HG02870 (cell line): Measurements from ENCODE around the gene TNIP1.

Source experiments
- ATAC-seq: cut with Tn5 transposase; IDR thresholded peaks from one replicate; pipeline ENCODE4 v1.9.1; 2021; ENCODE audit warnings: mild to moderate bottlenecking, moderate library complexity; ENCODE audit not compliant: unreplicated experiment

TNIP1 gene

DNA sequence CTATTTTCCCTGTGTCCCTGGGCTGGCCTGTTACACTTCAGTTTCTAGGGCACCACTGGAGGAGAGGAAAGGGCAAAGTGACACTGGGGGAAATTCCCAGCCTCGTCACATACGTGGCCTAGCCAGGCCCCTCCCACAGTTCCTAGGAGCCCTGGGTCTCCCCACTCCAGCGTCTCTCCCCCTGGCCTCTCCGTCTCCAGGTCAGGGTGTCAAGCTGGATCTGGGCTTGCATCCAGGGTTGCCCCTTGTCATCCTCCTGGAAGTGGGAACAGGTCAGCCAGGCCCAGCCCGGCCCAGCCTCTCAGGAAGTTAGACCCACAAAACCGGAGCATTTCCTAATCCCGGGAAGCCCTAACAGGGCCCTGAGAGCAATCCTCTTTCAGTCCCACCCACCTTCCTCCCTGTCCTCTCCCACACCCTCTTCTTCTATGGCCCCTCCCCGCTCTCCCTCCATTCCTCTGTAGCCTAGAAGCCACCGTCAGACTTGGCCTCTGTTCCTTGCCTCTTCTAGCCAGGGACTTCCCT, 4.7 kb upstream of the TNIP1 start:
- no peak for ATAC-seq

DNA sequence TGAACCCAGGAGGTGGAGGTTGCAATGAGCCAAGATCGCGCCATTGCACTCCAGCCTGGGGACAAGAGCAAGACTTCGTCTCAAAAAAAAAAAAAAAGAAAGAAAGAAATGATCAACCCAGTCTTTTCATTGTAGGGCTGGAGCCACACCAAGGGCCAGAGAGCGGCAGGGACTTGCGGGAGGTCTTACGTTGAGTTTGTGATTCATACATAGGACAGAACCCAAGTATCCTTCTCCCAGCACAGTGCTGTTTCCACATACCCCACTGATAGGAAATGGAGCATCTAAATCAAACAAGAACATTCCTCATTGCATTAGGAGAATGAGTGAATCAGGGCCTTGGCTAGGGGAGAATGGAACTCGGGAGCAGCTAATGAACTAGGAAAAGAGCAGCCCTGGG, 3.5 kb upstream of the TNIP1 start:
- ATAC-seq: no peak

- no peak for ATAC-seq
Observed at GRCh38 chr5:151083081-151083676, 2.3 kb upstream of the TNIP1 start.

- no peak for ATAC-seq
Observed at GRCh38 chr5:151082282-151082902, 1.6 kb upstream of the TNIP1 start.

DNA sequence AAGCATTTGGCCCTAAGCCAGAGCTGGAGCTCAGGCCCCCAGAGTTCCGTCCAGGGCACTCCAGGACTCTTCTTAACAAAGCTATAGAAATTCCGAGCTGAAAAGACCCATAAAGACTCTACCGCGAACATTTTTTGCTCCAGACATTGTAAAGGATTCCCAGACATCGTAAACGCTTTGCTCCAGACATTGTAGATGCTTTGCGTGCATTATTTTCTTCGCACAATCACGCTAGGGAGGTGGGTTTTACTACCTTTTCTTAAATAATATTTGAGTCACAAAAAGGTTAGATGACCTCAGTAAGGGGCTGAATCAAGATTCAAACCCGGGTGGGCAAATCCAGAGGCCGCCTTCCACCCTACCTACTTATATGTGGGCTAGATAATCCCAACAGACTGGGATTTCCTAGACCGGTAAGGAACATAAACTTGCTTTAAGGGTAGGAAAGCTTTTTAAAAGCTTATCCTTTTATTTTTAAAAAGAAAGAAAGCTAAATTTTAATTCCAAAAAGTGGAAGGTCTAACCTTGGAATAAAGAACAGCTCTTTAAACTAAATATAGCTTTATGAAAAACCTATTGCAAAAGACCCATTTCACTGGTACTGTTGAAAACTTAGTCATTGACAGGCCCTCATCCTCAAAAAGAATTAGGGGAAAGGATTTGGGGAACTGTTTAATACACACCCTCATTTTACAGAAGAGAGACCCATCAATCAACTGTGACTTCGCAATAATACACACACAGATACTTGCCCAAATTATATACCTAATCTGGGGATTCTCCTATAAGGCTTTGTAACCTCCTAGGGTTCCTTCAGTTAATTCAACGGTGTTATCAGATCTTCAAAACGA, 822 bp upstream of the TNIP1 start:
- no peak for ATAC-seq

- ATAC-seq: no peak
Observed at GRCh38 chr5:151079838-151080612, 809 bp downstream of the TNIP1 start.

DNA sequence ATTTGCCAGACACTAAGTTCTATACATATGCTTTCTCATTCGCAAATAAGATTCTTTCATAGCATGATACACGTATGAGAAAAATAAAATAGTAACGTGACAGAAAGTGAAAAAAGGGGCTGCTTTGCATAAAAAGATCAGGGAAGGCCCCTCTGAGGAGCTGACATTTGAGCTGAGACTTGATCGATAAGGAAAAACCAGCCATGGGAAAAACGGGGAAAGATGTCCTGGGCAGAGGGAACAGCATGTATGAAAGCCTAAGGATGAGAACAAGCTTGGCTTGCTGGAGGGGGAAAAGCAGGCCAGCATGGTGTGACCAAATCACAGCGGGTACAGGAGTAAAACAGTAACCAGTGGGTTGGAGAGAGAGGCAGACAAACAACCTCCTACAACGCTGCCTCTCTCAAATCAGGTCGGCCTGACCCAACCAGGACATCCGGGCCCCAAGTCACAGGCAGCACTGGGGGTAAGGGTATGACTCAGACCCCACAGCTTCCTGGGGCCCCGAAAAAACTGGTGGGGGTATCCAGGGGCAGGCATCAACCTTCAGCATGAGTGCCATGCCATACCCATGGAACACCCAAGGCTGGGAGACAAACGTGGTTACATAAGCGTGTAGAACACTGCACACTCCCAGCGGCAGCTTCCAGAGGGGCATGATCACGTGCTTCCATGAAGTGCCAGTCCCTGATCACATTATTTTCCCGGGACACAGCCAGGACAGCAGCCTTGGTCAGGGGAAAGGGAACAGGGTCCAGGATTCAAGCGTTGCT, 2.2 kb downstream of the TNIP1 start:
- peak; percentile 53 for ATAC-seq

DNA sequence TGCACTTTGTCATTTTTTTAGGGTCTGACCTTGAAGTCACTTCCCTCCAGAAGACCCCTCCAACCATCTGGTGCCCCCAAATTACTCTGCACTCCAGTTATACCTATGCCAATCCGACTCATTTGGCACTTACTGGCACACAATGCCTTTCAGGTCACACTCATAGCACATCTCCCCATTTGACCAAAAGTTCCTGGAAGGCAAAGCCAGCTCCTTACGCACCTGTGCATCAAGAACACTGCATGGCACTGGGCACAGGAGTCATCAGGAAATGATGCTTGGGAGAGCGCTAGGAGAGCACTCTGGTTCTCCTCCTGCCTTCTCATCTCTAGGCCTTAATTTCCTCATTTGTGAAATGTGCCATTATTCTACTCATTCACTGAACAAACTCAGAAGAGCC, 2.9 kb downstream of the TNIP1 start:
- no peak for ATAC-seq

GRCh38 chr5:151077419-151077818, 3.4 kb downstream of the TNIP1 start:
- ATAC-seq: no peak

DNA sequence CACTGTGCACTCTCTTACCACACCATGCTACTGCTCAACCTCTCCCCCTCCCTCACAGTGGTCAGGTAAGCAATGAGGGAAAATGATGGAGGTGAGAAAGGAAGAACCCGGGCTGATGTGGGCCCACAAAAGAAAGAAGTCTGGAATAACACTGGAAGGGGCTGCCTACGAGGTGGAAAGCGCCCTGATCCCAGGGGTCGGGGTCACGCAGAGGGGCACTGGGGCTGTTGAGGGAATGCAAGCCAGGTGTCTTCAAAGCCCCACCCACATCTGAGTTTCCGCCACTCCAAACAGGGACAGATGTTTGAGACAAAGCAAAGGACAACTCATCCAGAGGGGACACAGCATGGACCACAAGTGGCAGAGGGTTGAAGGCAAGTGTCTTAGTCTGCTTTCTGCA, 4.2 kb downstream of the TNIP1 start:
- no peak for ATAC-seq

DNA sequence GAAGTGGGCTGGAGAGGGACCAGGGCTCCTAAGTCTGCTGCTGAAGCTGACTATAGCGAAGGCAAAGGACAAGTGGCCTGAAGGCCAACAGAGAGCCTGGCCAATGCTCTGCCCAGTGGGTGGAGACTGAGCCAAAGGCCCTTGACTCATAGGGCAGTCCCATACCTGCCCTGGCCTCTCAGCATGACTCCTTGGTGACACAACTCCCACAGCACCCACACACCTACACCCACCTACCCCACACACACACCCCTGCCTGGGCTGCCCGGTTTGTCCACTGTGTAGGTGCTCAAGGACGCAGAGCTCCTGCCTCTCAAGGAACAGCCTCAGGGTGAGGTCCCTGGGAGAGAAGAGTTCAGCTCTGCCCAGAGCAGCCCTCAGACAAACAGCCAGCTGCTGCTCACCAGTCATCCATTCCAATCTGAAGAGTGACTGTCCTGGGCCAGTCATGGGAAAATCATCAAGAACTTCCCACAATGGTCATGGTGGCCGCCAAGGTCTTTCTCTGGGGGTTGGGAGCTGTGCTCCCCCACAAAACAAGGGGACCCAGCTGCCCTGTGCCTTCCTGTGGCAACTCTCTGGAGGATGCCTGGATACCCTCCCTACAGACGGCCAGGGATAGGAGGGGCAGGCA, 5.0 kb downstream of the TNIP1 start:
- no peak for ATAC-seq

DNA sequence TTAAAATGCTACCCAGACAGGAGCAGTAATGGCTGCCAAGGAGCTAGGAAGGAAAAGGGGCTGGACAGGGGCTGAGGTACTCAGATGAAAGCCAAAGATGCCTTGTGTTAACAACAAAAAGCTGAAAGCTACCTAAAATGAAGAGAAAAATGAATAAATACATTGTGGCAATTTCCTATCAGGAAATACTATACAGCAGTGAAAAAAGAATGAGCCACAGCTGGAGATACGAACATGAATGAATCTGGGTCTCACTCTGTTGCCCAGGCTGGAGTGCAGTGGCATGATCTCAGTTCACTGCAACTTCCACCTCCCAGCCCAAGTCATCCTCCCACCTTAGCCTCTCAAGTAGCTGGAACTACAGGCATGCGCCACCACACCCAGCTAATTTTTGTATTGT, 6.3 kb downstream of the TNIP1 start:
- no peak for ATAC-seq

DNA sequence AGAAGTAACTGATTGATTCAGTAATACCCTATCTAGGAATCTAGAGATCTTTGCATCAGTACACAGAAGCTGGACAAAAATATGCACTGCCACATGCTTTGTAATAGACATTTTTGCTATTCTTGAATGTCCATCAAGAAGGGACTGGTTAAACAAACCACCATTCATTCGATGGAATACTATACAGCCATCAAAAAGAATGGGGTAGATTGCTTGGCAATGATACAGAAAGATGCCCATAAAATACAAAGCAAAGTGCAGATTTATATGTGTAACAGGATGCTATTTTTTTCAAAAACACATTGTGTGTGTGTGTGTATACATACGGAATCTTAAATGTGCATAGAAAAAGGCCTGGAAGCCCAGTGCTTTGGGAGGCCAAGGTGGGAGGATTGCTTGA, 7.6 kb downstream of the TNIP1 start:
- no peak for ATAC-seq

DNA sequence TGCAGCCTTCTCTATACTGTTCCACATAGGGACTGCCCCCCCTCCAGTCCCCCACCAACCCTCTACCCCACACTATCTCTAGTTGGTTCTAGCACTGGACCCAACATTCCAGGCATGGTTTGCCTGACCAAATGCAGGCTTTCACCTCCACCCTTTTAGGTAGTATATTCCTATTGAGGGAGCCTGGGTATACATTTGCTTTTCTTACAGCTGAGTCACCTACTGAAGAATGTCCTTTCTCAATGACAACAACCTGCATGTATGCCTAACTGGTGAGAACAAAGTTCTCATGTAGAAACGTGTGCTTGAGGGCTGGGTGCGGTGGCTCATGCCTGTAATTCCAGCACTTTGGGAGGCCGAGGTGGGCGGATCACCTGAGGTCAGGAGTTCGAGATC, 8.2 kb downstream of the TNIP1 start:
- ATAC-seq: no peak

DNA sequence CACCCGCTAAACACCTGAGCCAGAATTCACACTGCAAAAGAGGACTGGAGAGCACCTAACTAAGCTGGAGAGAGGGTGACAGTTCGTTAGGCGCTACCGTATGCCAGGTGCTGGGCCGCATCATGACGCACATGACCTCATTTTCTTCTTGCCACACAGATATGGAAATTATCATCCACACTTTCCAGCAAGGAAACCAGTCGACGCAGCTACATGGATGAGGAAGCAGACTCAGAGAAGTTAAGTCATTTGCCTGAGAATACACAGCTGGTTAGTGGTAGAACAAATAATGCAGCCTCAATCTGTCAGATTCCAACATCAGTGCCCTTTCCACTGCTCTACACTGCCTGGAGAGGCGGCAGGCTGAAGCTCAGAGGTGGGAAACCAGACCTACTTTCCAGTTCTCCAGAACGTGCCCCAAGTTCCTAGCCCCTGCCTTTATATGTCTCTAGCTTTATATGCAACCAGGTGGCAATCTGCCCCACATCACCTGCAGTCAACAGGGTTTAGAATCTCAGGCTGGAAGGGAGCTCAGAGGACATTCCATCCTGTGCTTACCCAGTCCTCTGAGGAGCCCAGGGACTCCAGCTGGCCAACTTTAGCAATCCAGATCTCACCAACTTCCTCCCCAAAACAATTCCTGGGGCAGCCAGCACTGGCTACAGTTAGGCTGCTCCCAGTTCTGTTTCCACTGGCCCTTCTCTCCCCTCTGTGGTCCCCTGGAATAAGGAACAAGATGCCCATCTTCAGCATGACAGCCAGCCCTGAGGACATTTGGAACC, 8.8 kb downstream of the TNIP1 start:
- ATAC-seq: no peak

GRCh38 chr5:151071021-151071420, 9.8 kb downstream of the TNIP1 start:
- ATAC-seq: no peak

GRCh38 chr5:151070449-151070848, 10.4 kb downstream of the TNIP1 start:
- ATAC-seq: no peak

DNA sequence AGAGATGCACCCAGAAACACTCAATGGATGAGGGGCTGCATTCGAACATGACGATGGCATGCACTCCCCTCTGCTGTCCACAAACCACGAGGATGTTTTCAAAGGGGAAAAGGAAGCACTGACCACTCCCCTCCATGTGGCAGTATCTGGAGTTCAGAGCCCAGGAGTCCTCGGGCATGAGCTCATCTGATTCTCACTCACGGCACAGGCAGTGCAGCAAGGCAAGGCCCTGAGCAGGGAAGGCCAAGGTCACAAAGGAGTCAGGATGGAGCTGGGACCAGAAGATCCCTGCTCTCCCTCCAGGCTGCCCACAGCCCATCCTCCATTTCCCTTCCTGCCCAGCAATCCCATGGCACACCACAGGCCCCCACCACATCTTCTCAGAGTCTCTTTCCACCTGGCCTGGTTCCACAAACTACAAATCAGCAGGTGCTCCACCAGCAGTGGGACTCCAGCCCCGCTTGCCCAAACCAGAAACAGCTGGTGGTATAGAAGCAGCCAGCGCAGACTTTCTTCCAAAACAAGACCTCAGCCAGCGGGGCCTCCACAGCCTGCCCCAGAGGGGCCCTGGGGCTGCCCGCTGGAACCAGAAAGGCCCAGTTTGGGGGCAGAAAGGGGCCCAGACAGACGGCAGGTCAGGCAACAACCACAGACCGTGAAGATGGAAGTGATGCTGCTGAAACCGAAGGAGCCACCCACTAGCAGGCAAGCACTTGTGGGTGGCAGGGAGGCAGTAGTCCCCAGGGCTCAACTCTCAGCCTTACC, 12.2 kb downstream of the TNIP1 start:
- peak; percentile 50 for ATAC-seq
